ENCODE data around the gene C2orf76. TPM values are rescaled to one million over a fixed set of nuclear protein-coding genes. Genes with fewer than 3 reads are reported as not detected.

C2orf76 gene
- total RNA-seq, 2 donors from 2014 or later = 10.7 to 10.9 TPM

- H3K9me3 ChIP-seq (ENCODE audit: control insufficient read depth, low read length) = no peaks in the 10 kb centered on the region
- H3K4me1 ChIP-seq (ENCODE audit: control insufficient read depth, insufficient read depth, low read length) = no peaks in the 10 kb centered on the region
- no peak overlapping the region for H3K4me3 Mint-ChIP-seq
- no peaks in the 10 kb centered on the region for H3K27me3 Mint-ChIP-seq (ENCODE audit: insufficient read depth)
- no peak overlapping the region for H3K9ac ChIP-seq (ENCODE audit: extremely low read depth, low read length, poor library complexity, severe bottlenecking)
- TF ChIP-seq CTCF (conservative IDR thresholded peaks at IDR 0.05) = no peak
- no peak overlapping the region for H3K27ac ChIP-seq (ENCODE audit: low read depth, low read length)
- no peaks in the 10 kb centered on the region for H3K36me3 Mint-ChIP-seq (ENCODE audit: low read depth)
- no peaks in the 10 kb centered on the region for H3K36me3 ChIP-seq (ENCODE audit: control insufficient read depth, insufficient read depth, low read length)
- H3K27me3 ChIP-seq (ENCODE audit: control insufficient read depth, insufficient read depth, low read length, poor library complexity, severe bottlenecking) = no peaks in the 10 kb centered on the region
- peaks cover 19% of the 10 kb centered on the region for H3K4me1 Mint-ChIP-seq
- H3K9me3 Mint-ChIP-seq = no peaks in the 10 kb centered on the region
- DNase-seq = no peak
- WGBS, 2 experiments (ENCODE audit: insufficient coverage in 1 of 2, insufficient read length in 1 of 2) = 91 to 97% methylated on average over 6 to 9 of the region's 10 CpGs
- no peak overlapping the region for H3K4me3 ChIP-seq (ENCODE audit: low read length)
- H3K27ac Mint-ChIP-seq = no peak overlapping the region
Measured at GRCh38 chr2:119306196-119306590, 60.4 kb downstream of the C2orf76 start.

- TF ChIP-seq CTCF (conservative IDR thresholded peaks at IDR 0.05) = no peak
- H3K9ac ChIP-seq (ENCODE audit: extremely low read depth, low read length, poor library complexity, severe bottlenecking) = no peak overlapping the region
- no peak overlapping the region for H3K27ac ChIP-seq (ENCODE audit: low read depth, low read length)
- WGBS, 2 experiments (ENCODE audit: insufficient coverage in 1 of 2, insufficient read length in 1 of 2) = 85 to 95% methylated on average over 8 to 12 of the region's 12 CpGs
- H3K9me3 ChIP-seq (ENCODE audit: control insufficient read depth, low read length) = no peaks in the 10 kb centered on the region
- H3K4me3 ChIP-seq (ENCODE audit: low read length) = no peak overlapping the region
- H3K27me3 ChIP-seq (ENCODE audit: control insufficient read depth, insufficient read depth, low read length, poor library complexity, severe bottlenecking) = no peaks in the 10 kb centered on the region
- H3K36me3 Mint-ChIP-seq (ENCODE audit: low read depth) = no peaks in the 10 kb centered on the region
- no peak overlapping the region for H3K4me3 Mint-ChIP-seq
- H3K27me3 Mint-ChIP-seq (ENCODE audit: insufficient read depth) = no peaks in the 10 kb centered on the region
- DNase-seq = no peak
- no peaks in the 10 kb centered on the region for H3K4me1 ChIP-seq (ENCODE audit: control insufficient read depth, insufficient read depth, low read length)
- H3K4me1 Mint-ChIP-seq = peaks cover 19% of the 10 kb centered on the region
- no peak overlapping the region for H3K27ac Mint-ChIP-seq
- no peaks in the 10 kb centered on the region for H3K9me3 Mint-ChIP-seq
- no peaks in the 10 kb centered on the region for H3K36me3 ChIP-seq (ENCODE audit: control insufficient read depth, insufficient read depth, low read length)
Measured at GRCh38 chr2:119305497-119306195, 61.0 kb downstream of the C2orf76 start.

GRCh38 chr2:119304847-119305246 is 61.8 kb downstream of the C2orf76 start:
- H3K9me3 ChIP-seq (ENCODE audit: control insufficient read depth, low read length) = no peaks in the 10 kb centered on the region
- no peak for DNase-seq
- no peaks in the 10 kb centered on the region for H3K27me3 ChIP-seq (ENCODE audit: control insufficient read depth, insufficient read depth, low read length, poor library complexity, severe bottlenecking)
- 85% methylated on average over 2 of the region's 2 CpGs; no CpG with 5 or more reads in 1 of the 2 experiments for WGBS, 2 experiments (ENCODE audit: insufficient coverage in 1 of 2, insufficient read length in 1 of 2)
- no peak overlapping the region for H3K4me3 Mint-ChIP-seq
- no peak overlapping the region for H3K4me3 ChIP-seq (ENCODE audit: low read length)
- TF ChIP-seq CTCF (conservative IDR thresholded peaks at IDR 0.05) = no peak
- no peaks in the 10 kb centered on the region for H3K27me3 Mint-ChIP-seq (ENCODE audit: insufficient read depth)
- H3K9ac ChIP-seq (ENCODE audit: extremely low read depth, low read length, poor library complexity, severe bottlenecking) = no peak overlapping the region
- H3K36me3 ChIP-seq (ENCODE audit: control insufficient read depth, insufficient read depth, low read length) = no peaks in the 10 kb centered on the region
- H3K4me1 Mint-ChIP-seq = peaks cover 19% of the 10 kb centered on the region
- no peaks in the 10 kb centered on the region for H3K4me1 ChIP-seq (ENCODE audit: control insufficient read depth, insufficient read depth, low read length)
- no peaks in the 10 kb centered on the region for H3K9me3 Mint-ChIP-seq
- no peaks in the 10 kb centered on the region for H3K36me3 Mint-ChIP-seq (ENCODE audit: low read depth)
- no peak overlapping the region for H3K27ac Mint-ChIP-seq
- H3K27ac ChIP-seq (ENCODE audit: low read depth, low read length) = no peak overlapping the region
